HepG2 (cell line): ENCODE measurements around the gene SPECC1L. TPM values are rescaled to one million over a fixed set of nuclear protein-coding genes. Genes with fewer than 3 reads are reported as not detected.

ENCODE experiments used
- CREM ChIP-seq, 2 experiments: sonication (generic) in 1 of 2; formaldehyde crosslinking in 1 of 2; IDR thresholded peaks; 2 replicates each; pipeline versions ENCODE4 v1.4.0 to v1.6.1; 2016 to 2020; ENCODE audit warnings: antibody characterized with exemption in 1 of 2, mild to moderate bottlenecking in 1 of 2, missing genetic modification reagents in 1 of 2
- HNRNPK ChIP-seq: fragments of 200-400 bp; formaldehyde crosslinking; IDR thresholded peaks from 2 replicates; pipeline ENCODE4 v1.6.1; 2018; ENCODE audit warnings: low read length, low read depth, moderate library complexity, mild to moderate bottlenecking; ENCODE audit not compliant: poor library complexity, severe bottlenecking
- JUND ChIP-seq: sonication (generic); formaldehyde crosslinking; IDR thresholded peaks from 2 replicates; pipeline ENCODE4 v1.8.0; 2022; ENCODE audit warnings: mild to moderate bottlenecking, missing genetic modification reagents
- NR2F1 ChIP-seq, 2 experiments: fragments of 450-650 bp in 1 of 2; formaldehyde crosslinking in 1 of 2; IDR thresholded peaks; 2 replicates each; pipeline versions ENCODE4 v1.5.0 to v1.6.1; 2016 to 2020; ENCODE audit warnings: mild to moderate bottlenecking in 1 of 2, missing compliant biosample characterization in 1 of 2, missing genetic modification reagents in 1 of 2, moderate library complexity in 1 of 2
- NR2F2 ChIP-seq: IDR thresholded peaks from 2 replicates; pipeline ENCODE4 v1.6.1; 2012; ENCODE audit warnings: low read depth, inconsistent platforms, borderline replicate concordance
- NR2F6 ChIP-seq, 2 experiments: IDR thresholded peaks; 2 replicates each; pipeline ENCODE4 v1.6.1; 2016; ENCODE audit warnings: antibody characterized with exemption in 1 of 2, mild to moderate bottlenecking in 1 of 2
- PHF20 ChIP-seq: sonication (generic); formaldehyde crosslinking; IDR thresholded peaks from 2 replicates; pipeline ENCODE4 v1.5.0; 2020; ENCODE audit warnings: mild to moderate bottlenecking, missing genetic modification reagents
- SIN3B ChIP-seq: fragments of 150-350 bp; IDR thresholded peaks from 2 replicates; pipeline ENCODE4 v1.6.1; 2014; ENCODE audit warnings: low read length
- SIX1 ChIP-seq: sonication (generic); formaldehyde crosslinking; IDR thresholded peaks from 2 replicates; pipeline ENCODE4 v1.4.0; 2020; ENCODE audit warnings: missing genetic modification reagents, borderline replicate concordance
- SOX6 ChIP-seq, 2 experiments: fragments of 450-650 bp in 1 of 2; sonication (generic) in 1 of 2; formaldehyde crosslinking in 1 of 2; IDR thresholded peaks; 2 replicates each; pipeline versions ENCODE4 v1.4.0 to v1.6.1; 2017 to 2020; ENCODE audit warnings: antibody characterized with exemption in 1 of 2, mild to moderate bottlenecking in 1 of 2, missing genetic modification reagents in 1 of 2
- TAF15 ChIP-seq: fragments of 200-400 bp; formaldehyde crosslinking; IDR thresholded peaks from one replicate; pipeline ENCODE4 v1.6.1; 2018; ENCODE audit warnings: mild to moderate bottlenecking, low read depth, low read length; ENCODE audit not compliant: poor library complexity, severe bottlenecking
- ZKSCAN8 ChIP-seq: IDR thresholded peaks from 2 replicates; pipeline ENCODE4 v1.6.1; 2016; ENCODE audit warnings: borderline replicate concordance, missing genetic modification reagents, missing compliant biosample characterization
- ZNF101 ChIP-seq: sonication (generic); formaldehyde crosslinking; IDR thresholded peaks from 2 replicates; pipeline ENCODE4 v1.4.0; 2020; ENCODE audit warnings: mild to moderate bottlenecking, low read depth, missing genetic modification reagents, borderline replicate concordance
- ZNF160 ChIP-seq: sonication (generic); formaldehyde crosslinking; IDR thresholded peaks from 2 replicates; pipeline ENCODE4 v1.8.0; 2022; ENCODE audit warnings: mild to moderate bottlenecking, inconsistent platforms, missing genetic modification reagents
- ZNF260 ChIP-seq: sonication (generic); formaldehyde crosslinking; IDR thresholded peaks from 2 replicates; pipeline ENCODE4 v1.4.0; 2020; ENCODE audit warnings: missing genetic modification reagents, low read depth, mild to moderate bottlenecking, borderline replicate concordance
- ZNF337 ChIP-seq: sonication (generic); formaldehyde crosslinking; IDR thresholded peaks from 2 replicates; pipeline ENCODE4 v1.5.1; 2020; ENCODE audit warnings: missing genetic modification reagents, low read depth, mild to moderate bottlenecking, borderline replicate concordance
- ZNF501 ChIP-seq: sonication (generic); formaldehyde crosslinking; IDR thresholded peaks from 2 replicates; pipeline ENCODE4 v1.5.1; 2020; ENCODE audit warnings: mild to moderate bottlenecking, moderate library complexity, missing genetic modification reagents
- ZNF552 ChIP-seq: sonication (generic); formaldehyde crosslinking; IDR thresholded peaks from 2 replicates; pipeline ENCODE4 v1.9.0; 2022; ENCODE audit warnings: missing genetic modification reagents, mild to moderate bottlenecking, borderline replicate concordance
- ZNF660 ChIP-seq: sonication (generic); formaldehyde crosslinking; IDR thresholded peaks from 2 replicates; pipeline ENCODE4 v1.5.1; 2020; ENCODE audit warnings: mild to moderate bottlenecking, low read depth, missing genetic modification reagents, borderline replicate concordance
- polyA plus RNA-seq, 8 experiments: library from polyadenylated mRNA; depleted of rRNA in 3 of 8; stranded (reverse) in 7 of 8; unstranded in 1 of 8; fragments of >200 nt; fragmentation: Illumina TruSeq in 4 of 8; extraction: Trizol in 4 of 8; gene quantifications; 2 replicates each; pipeline versions ENCODE4 v1.2.1 to v1.2.3, GENCODE V29; 2011 to 2016; ENCODE audit warnings: low read depth in 4 of 8, missing spikeins in 1 of 8, mixed read lengths in 1 of 8; ENCODE audit not compliant: insufficient read depth in 1 of 8
- total RNA-seq, 5 experiments: library from RNA; depleted of rRNA; stranded (reverse); fragments of >200 nt; fragmentation: Illumina TruSeq; extraction: Trizol; gene quantifications; 2 replicates each; pipeline ENCODE4 v1.2.3, GENCODE V29; 2016; ENCODE audit warnings: low read depth in 1 of 5
- TF ChIP-seq, protein P1 (sequence below): sonication (generic); formaldehyde crosslinking; IDR thresholded peaks from 2 replicates; pipeline ENCODE4 v1.5.0; 2020; ENCODE audit warnings: mild to moderate bottlenecking, missing genetic modification reagents
- TF ChIP-seq, protein P2 (sequence below): sonication (generic); formaldehyde crosslinking; conservative IDR thresholded peaks from 2 replicates; pipeline ENCODE4 v1.8.0; 2022; ENCODE audit warnings: mild to moderate bottlenecking, moderate library complexity, missing genetic modification reagents
- TF ChIP-seq, protein P3 (sequence below): sonication (generic); formaldehyde crosslinking; IDR thresholded peaks from 2 replicates; pipeline ENCODE4 v1.4.0; 2020; ENCODE audit warnings: missing genetic modification reagents

SPECC1L gene
- total and polyA plus RNA-seq, 2 of the 13 experiments (the other 11 are each of a cell fraction or from before 2014, with no cell fraction given), result 14.1 to 30.3 TPM

DNA sequence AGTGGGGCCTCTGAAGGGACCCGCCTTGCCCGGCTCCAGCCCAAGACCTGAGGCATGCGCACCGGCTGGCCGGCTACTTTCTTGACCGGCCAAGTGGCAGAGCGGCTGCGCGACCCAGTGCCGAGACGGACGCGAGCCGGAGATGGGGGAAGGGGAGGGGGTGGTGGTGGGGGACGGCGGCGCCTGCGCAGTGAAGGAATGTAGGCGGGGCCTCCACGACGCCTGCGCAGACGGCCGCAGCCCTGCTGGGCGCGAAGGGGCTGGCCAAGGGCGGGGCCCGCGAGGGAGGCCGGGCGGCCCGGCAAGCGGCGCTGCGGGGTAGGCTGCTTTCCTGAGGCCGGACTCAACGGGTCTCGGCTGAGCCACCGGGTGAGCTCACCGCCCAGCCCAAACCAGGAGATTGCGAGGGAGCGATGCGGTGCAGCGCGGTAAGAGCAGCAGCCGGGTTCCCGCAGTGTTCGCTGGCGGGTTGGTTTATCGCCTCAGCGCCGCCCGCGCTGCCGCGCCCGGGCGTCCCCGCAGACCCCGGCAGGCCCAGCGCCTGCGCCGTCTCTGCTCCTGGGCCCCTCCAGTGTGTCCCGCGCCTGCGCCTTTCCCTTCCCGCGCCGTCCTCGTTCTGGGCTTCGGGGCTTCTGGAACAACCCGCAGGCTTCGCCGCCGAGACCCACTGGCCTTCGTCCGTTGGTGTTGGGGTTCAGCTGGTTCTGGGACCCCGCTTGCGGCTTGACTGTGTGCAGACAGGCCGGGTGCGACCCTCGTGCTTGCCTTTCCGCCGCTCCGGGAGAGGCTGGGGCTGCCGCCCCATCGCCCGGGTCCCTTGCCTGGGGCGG is at the start of gene SPECC1L (continued):
- TF ChIP-seq, protein P1, sequence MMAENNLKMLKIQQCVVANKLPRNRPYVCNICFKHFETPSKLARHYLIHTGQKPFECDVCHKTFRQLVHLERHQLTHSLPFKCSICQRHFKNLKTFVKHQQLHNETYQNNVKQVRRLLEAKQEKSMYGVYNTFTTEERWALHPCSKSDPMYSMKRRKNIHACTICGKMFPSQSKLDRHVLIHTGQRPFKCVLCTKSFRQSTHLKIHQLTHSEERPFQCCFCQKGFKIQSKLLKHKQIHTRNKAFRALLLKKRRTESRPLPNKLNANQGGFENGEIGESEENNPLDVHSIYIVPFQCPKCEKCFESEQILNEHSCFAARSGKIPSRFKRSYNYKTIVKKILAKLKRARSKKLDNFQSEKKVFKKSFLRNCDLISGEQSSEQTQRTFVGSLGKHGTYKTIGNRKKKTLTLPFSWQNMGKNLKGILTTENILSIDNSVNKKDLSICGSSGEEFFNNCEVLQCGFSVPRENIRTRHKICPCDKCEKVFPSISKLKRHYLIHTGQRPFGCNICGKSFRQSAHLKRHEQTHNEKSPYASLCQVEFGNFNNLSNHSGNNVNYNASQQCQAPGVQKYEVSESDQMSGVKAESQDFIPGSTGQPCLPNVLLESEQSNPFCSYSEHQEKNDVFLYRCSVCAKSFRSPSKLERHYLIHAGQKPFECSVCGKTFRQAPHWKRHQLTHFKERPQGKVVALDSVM, result no peak; the same call in none of the 2 replicates
- TF ChIP-seq SIN3B (no peak), ZNF260 (no peak; the same call in 1 of the 2 replicates), ZNF660 (no peak), ZNF552 (CRISPR knock-in tag) (no peak), ZNF160 (0 out of 2 replicates have a peak, but pooled peaks have one; percentile 15), TAF15 (no peak), PHF20 (CRISPR knock-in tag) (peak; percentile 71), ZKSCAN8 (peak; percentile 69), NR2F6 (IDR thresholded peaks at IDR 0.05) (no peak), NR2F6 (CRISPR knock-in tag; IDR thresholded peaks at IDR 0.05) (peak; percentile 6; the same call in 1 of the 2 replicates), CREM (IDR thresholded peaks at IDR 0.05) (no peak), CREM (CRISPR knock-in tag; IDR thresholded peaks at IDR 0.05) (no peak), ZNF101 (CRISPR knock-in tag) (no peak), SIX1 (CRISPR knock-in tag) (0 out of 2 replicates have a peak, but pooled peaks have one; percentile 16), ZNF337 (CRISPR knock-in tag) (peak; percentile 92; the same call in 1 of the 2 replicates), ZNF501 (CRISPR knock-in tag) (peak; percentile 92), SOX6 (IDR thresholded peaks at IDR 0.05) (no peak), SOX6 (CRISPR knock-in tag; IDR thresholded peaks at IDR 0.05) (peak; percentile 59), NR2F1 (CRISPR knock-in tag; IDR thresholded peaks at IDR 0.05) (no peak), NR2F2 (no peak; the same call in 1 of the 2 replicates), JUND (no peak), HNRNPK (peak; percentile 95)
- TF ChIP-seq, protein P2, sequence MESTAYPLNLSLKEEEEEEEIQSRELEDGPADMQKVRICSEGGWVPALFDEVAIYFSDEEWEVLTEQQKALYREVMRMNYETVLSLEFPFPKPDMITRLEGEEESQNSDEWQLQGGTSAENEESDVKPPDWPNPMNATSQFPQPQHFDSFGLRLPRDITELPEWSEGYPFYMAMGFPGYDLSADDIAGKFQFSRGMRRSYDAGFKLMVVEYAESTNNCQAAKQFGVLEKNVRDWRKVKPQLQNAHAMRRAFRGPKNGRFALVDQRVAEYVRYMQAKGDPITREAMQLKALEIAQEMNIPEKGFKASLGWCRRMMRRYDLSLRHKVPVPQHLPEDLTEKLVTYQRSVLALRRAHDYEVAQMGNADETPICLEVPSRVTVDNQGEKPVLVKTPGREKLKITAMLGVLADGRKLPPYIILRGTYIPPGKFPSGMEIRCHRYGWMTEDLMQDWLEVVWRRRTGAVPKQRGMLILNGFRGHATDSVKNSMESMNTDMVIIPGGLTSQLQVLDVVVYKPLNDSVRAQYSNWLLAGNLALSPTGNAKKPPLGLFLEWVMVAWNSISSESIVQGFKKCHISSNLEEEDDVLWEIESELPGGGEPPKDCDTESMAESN (CRISPR knock-in tag), result peak; percentile 48; the same call in 1 of the 2 replicates
- TF ChIP-seq, protein P3, sequence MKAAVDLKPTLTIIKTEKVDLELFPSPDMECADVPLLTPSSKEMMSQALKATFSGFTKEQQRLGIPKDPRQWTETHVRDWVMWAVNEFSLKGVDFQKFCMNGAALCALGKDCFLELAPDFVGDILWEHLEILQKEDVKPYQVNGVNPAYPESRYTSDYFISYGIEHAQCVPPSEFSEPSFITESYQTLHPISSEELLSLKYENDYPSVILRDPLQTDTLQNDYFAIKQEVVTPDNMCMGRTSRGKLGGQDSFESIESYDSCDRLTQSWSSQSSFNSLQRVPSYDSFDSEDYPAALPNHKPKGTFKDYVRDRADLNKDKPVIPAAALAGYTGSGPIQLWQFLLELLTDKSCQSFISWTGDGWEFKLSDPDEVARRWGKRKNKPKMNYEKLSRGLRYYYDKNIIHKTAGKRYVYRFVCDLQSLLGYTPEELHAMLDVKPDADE (CRISPR knock-in tag), result no peak
